IgD-negative memory B cell (primary cell): ENCODE results near the gene UBE2E2. TPM values are rescaled to one million over a fixed set of nuclear protein-coding genes. Genes with fewer than 3 reads are reported as not detected.
"Not testable (repeated sequence)": the region's sequence is repeated elsewhere in the genome, so short reads cannot be mapped to it uniquely, and the experiment has no call there.

Source experiments
- H3K27ac Mint-ChIP-seq, 3 donors: one replicate each; pipeline ENCODE4 v1.8.0; 2020 to 2022; ENCODE audit warnings: mild to moderate bottlenecking in 3 of 3, mixed read lengths in 3 of 3, moderate library complexity in 1 of 3
- H3K27me3 Mint-ChIP-seq: one replicate; pipeline ENCODE4 v1.8.0; 2021; ENCODE audit warnings: mixed read lengths
- H3K36me3 Mint-ChIP-seq: one replicate; pipeline ENCODE4 v1.8.0; 2020; ENCODE audit warnings: mild to moderate bottlenecking, mixed read lengths
- H3K4me1 Mint-ChIP-seq, 3 donors: one replicate each; pipeline ENCODE4 v1.8.0; 2020 to 2022; ENCODE audit warnings: mixed read lengths in 3 of 3, mild to moderate bottlenecking in 1 of 3
- H3K4me3 Mint-ChIP-seq, 4 donors: one replicate each; pipeline ENCODE4 v1.8.0; 2020 to 2022; ENCODE audit warnings: mild to moderate bottlenecking in 4 of 4, mixed read lengths in 4 of 4, moderate library complexity in 3 of 4
- H3K9me3 Mint-ChIP-seq, 3 donors: one replicate each; pipeline ENCODE4 v1.8.0; 2020 to 2021; ENCODE audit warnings: mixed read lengths in 3 of 3, mild to moderate bottlenecking in 1 of 3
- polyA plus RNA-seq: library from polyadenylated mRNA; unstranded; fragments of 300-500 nt; fragmentation: Illumina TruSeq; gene quantifications from one replicate; pipeline ENCODE4 v1.2.3, GENCODE V29; 2021

UBE2E2 gene
- polyA plus RNA-seq, 1 donor from 2014 or later = 59.8 TPM

DNA sequence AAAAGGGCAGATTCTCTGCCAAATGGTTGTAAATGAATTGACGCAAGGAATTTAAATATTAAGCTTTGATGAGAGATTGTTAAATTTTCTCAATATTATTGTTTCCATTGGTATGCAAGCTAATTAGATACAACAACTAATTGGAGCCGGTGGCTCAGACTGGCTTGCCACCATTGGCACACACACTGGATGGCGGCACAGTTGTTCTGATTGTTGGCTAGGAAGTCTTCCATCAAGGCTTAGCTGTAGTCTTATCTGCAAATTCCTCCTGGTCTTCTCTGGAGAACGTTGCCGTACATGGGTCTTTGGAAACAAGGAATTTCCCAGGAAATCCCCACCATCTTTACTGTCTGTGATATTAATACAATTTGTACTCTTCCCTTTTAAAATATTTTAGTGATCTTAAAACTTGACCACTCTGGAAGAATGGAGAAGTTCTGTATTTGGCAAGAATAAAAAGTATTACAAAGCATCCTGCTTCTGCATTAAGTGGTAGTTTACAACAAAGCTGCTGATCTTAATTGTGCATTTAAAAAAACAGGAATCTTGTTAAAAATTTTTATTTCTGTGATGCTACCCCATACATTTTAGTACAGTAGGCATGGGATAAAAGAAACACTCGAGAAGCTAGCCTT is 126.5 kb downstream of the UBE2E2 start:
- Mint-ChIP-seq H3K36me3 (peaks cover 5% of the 10 kb centered on the region), H3K4me3 (no peak overlapping the region), H3K9me3 (peaks cover 0 to 3% (median 0%) of the 10 kb centered on the region in 3 donors), H3K4me1 (peaks cover 14 to 22% (median 14%) of the 10 kb centered on the region in 3 donors), H3K27me3 (no peaks in the 10 kb centered on the region), H3K27ac (no peak overlapping the region)

DNA sequence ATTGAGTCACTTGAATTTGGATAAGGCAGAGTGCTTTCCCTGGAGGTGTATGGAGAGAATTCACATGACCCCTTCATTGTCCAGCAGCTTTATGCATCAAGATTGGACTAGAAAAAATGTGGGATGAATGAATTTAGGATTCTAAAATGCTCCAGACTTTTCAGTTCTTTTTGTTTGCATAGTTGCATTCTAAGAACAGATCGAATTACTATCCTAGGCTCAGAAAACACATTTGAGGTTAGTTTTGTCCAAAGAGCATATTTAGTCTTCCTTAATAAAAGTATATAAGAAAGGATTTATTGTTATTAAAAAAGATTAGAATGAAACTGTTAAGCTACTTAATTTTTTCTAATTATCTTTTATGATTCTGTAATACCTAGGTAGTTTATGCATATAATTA is 127.4 kb downstream of the UBE2E2 start:
- H3K27me3 Mint-ChIP-seq = no peaks in the 10 kb centered on the region
- peaks cover 7 to 12% (median 9%) of the 10 kb centered on the region in 3 donors for H3K4me1 Mint-ChIP-seq
- no peak overlapping the region for H3K27ac Mint-ChIP-seq
- H3K36me3 Mint-ChIP-seq = peaks cover 5% of the 10 kb centered on the region
- peaks cover 0 to 3% (median 0%) of the 10 kb centered on the region in 3 donors for H3K9me3 Mint-ChIP-seq
- no peak overlapping the region for H3K4me3 Mint-ChIP-seq

DNA sequence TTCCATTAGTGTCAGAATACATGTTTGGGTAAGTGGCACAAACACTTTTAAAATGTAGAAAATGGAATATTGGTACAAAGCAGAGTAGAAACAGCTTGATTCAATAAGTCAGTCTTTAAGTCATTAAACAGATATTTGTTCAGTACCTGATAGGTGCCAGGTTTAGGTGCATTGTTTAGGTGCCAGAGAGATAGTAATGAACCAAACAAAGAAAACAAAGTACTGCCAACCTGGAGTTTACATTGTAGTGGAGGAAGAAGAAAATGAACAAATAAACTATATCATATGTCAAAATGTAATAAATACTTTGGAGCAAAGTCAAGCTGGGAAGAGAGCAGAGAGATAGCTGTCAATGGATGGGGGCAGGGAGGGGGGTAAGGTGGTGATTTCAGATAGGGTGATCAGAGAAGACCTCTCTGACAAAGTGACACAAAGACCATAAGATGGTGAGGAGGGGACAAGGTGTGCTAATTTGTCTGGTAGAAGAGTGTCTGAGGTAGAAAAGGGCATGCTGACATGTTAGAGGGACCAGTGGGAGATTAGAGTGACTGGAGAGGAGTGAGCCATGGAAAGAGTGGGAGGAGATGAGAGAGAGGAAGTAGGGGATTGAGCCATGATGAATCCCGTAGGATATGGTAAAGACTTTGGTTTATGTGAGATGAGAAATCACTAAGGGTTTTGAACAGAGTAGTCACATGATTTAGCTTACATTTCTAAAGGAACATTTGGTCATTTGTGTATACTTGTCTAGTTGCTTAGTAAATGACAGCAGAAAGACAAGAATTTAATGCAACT is 128.2 kb downstream of the UBE2E2 start:
- peaks cover 5% of the 10 kb centered on the region for H3K36me3 Mint-ChIP-seq
- no peak overlapping the region for H3K4me3 Mint-ChIP-seq
- H3K4me1 Mint-ChIP-seq = peaks cover 5 to 10% (median 7%) of the 10 kb centered on the region in 3 donors
- peaks cover 0 to 3% (median 0%) of the 10 kb centered on the region in 3 donors for H3K9me3 Mint-ChIP-seq
- H3K27me3 Mint-ChIP-seq = no peaks in the 10 kb centered on the region
- no peak overlapping the region for H3K27ac Mint-ChIP-seq

DNA sequence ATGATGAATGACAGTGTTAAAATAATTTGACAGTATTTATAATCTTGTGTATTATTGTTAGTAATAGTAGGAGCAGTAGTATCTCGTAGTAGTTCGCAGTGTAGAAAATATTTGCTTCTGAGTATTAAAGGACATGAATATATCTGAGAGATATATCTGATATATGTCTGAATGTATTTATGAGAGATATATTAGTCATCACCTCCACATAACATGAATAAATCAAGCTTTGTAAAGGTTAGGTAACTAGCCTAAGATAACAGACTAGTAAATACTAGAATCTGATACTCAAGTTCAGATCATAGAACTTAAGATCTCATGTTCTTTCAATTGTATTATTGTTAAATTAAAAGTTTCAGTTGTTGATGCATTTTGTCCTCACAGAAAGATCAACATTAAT is 130.5 kb downstream of the UBE2E2 start:
- H3K9me3 Mint-ChIP-seq = no peaks in the 10 kb centered on the region
- H3K27me3 Mint-ChIP-seq = no peaks in the 10 kb centered on the region
- H3K4me3 Mint-ChIP-seq = no peak overlapping the region
- H3K36me3 Mint-ChIP-seq = peaks cover 2% of the 10 kb centered on the region
- H3K4me1 Mint-ChIP-seq = peaks cover 3 to 24% (median 8%) of the 10 kb centered on the region in 3 donors
- no peak overlapping the region for H3K27ac Mint-ChIP-seq

DNA sequence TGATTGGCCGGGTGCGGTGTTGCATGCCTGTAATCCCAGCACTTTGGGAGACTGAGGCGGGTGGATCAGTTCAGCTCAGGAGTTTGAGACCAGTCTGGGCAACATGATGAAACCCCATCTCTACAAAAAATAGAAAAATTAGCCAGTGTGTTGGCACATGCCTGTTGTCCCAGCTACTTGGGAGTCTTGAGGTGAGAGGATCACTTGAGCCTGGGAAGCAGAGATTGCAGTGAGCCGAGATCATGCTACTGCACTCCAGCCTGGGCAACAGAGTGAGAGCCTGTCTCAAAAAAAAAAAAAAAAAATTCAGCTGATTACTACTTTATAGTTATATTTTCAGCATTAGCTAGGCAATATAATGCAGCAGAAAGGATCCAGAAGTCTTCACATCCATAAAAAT is 133.7 kb downstream of the UBE2E2 start:
- peaks cover 12 to 35% (median 21%) of the 10 kb centered on the region in 3 donors for H3K4me1 Mint-ChIP-seq
- H3K27me3 Mint-ChIP-seq, H3K27ac Mint-ChIP-seq, H3K9me3 Mint-ChIP-seq, H3K4me3 Mint-ChIP-seq, H3K36me3 Mint-ChIP-seq: not testable (repeated sequence)

DNA sequence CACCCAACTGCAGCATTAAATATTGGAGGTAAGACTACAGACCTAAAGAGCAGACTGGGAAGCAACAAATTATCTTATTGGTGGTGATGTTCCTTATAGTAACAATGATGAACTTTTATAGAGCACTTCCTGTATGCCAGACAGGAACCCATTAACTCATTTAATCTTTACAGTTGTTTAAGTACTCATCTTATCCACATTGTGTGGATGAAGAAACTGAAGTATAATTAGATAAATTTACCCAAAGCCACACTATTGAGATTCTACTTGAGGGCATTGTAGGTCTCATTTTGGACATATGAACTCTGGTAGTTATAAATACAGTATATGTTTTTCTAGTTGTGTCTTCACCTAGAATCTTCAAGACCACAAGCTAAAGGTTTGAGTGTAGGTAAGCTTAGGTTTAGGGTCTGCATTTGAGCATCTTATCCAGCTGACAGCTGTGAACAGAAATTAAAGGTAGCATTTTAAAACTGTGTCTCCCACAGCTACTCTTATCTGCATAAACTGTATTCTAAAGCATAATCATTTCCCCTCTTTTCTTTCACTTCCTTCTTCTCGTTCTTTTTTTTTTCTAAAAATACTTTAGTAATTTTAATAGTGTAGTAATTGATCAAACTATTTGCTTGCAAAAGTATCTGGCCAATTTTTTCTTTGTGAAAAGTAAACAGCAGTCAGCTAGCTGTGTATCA is 138.2 kb downstream of the UBE2E2 start:
- H3K27ac Mint-ChIP-seq = peak overlapping the region in 2 of 3 donors; percentile 13 to 44
- H3K9me3 Mint-ChIP-seq = no peaks in the 10 kb centered on the region
- peaks cover 1% of the 10 kb centered on the region for H3K36me3 Mint-ChIP-seq
- H3K4me3 Mint-ChIP-seq = peak overlapping the region in 3 of 4 donors; percentile 30 to 82 (median 65)
- peaks cover 20 to 47% (median 26%) of the 10 kb centered on the region in 3 donors for H3K4me1 Mint-ChIP-seq
- no peaks in the 10 kb centered on the region for H3K27me3 Mint-ChIP-seq

DNA sequence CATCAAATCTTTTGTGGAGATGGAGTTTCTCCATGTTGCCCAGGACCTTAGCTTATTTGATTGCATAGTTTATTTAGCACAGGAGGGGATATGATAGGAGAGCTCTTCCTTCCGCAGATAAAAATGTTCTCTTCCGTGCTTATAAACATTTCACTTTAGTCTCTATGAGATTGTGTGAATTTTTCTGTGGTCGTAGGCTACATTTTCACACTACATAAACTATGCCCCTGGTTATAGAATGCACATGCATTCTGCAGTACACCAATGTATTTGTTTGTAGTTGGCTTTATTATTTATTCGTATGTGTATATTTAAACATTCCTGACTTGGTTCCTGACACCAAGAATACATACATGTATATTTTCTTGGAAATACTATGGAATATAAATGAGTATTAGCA is 139.2 kb downstream of the UBE2E2 start:
- Mint-ChIP-seq H3K4me3 (no peak overlapping the region), H3K4me1 (peaks cover 20 to 45% (median 27%) of the 10 kb centered on the region in 3 donors), H3K36me3 (peaks cover 1% of the 10 kb centered on the region), H3K9me3 (no peaks in the 10 kb centered on the region), H3K27ac (peak overlapping the region in 1 of 3 donors; percentile 27), H3K27me3 (no peaks in the 10 kb centered on the region)

DNA sequence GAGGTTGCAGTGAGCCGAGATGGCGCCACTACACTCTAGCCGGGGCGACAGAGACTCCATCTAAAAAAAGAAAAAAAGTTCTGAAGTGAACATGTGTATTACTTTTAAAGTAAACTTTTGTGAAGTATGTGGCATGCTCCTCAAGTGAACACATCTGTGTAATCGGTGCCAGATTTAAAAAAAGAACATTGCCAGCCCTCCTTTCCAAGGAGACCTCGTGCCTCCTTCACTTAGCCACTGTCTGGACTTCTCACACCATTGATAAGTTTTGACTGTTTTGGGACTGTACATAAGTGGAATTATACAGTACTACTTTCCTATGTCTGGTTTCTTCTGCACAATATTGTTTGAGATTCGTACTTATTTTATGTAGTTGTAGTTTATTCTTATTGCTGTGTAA is 140.4 kb downstream of the UBE2E2 start:
- no peaks in the 10 kb centered on the region for H3K9me3 Mint-ChIP-seq
- no peaks in the 10 kb centered on the region for H3K27me3 Mint-ChIP-seq
- H3K27ac Mint-ChIP-seq = no peak overlapping the region
- H3K4me3 Mint-ChIP-seq = no peak overlapping the region
- H3K4me1 Mint-ChIP-seq = peaks cover 20 to 33% (median 22%) of the 10 kb centered on the region in 3 donors
- H3K36me3 Mint-ChIP-seq = peaks cover 1% of the 10 kb centered on the region

DNA sequence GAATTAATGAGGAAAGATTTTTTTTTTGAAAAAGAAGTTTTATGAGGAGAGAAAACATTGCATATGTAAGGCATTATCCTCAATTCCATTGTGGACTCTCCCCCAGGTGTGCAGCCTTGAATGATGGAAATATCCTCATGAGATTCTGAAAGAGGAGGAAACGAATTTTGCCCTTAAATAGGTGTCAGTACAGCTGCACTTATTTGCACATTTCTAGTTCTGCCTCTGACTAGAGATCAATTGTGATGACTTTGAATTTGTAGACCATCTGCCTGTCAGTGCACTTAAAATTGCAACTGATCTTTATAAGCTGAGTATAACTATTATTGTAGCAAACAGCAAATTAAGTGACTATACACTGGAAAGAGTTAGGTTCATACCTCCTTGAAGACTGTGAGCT is 141.8 kb downstream of the UBE2E2 start:
- H3K4me3 Mint-ChIP-seq = no peak overlapping the region
- H3K4me1 Mint-ChIP-seq = peaks cover 17 to 27% (median 18%) of the 10 kb centered on the region in 3 donors
- H3K27me3 Mint-ChIP-seq = no peaks in the 10 kb centered on the region

DNA sequence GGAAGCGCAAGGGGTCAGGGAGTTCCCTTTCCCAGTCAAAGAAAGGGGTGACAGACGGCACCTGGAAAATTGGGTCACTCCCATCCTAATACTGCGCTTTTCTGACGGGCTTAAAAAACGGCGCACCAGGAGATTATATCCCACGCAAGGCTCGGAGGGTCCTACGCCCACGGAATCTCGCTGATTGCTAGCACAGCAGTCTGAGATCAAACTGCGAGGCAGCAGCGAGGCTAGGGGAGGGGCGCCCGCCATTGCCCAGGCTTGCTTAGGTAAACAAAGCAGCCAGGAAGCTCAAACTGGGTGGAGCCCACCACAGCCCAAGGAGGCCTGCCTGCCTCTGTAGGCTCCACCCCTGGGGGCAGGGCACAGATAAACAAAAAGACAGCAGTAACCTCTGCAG is 146.3 kb downstream of the UBE2E2 start:
- H3K4me1 Mint-ChIP-seq, H3K4me3 Mint-ChIP-seq, H3K9me3 Mint-ChIP-seq, H3K27ac Mint-ChIP-seq, H3K36me3 Mint-ChIP-seq, H3K27me3 Mint-ChIP-seq: not testable (repeated sequence)

More for the DNA sequence above, 141.8 kb downstream of the UBE2E2 start:
- H3K27ac Mint-ChIP-seq = no peak overlapping the region
- H3K9me3 Mint-ChIP-seq = no peaks in the 10 kb centered on the region
- H3K36me3 Mint-ChIP-seq = peaks cover 1% of the 10 kb centered on the region

DNA sequence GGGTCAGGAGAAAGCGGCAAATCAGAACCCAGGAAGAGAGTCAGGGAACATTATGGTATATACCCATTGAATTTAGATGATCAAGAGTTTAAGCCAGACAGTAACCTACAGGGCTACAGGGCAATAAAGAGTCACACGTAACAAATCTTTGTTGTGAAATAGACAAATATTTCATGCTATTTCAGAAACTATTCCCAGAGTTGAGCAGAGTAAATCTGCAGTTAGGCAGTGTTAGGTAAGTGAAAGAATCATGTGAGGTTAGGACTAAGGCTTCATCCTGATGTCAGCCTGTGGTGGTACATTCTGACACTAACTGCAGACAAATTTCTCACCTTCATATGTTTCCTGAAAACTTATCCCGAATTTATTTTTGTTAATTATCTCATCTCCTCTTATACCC is 153.0 kb downstream of the UBE2E2 start:
- Mint-ChIP-seq H3K36me3 (no peaks in the 10 kb centered on the region), H3K4me1 (peaks cover 0 to 9% (median 4%) of the 10 kb centered on the region in 3 donors), H3K9me3 (no peaks in the 10 kb centered on the region), H3K27me3 (no peaks in the 10 kb centered on the region), H3K4me3 (peak overlapping the region in 1 of 4 donors; percentile 19), H3K27ac (peak overlapping the region in 2 of 3 donors; percentile 76 to 90)

DNA sequence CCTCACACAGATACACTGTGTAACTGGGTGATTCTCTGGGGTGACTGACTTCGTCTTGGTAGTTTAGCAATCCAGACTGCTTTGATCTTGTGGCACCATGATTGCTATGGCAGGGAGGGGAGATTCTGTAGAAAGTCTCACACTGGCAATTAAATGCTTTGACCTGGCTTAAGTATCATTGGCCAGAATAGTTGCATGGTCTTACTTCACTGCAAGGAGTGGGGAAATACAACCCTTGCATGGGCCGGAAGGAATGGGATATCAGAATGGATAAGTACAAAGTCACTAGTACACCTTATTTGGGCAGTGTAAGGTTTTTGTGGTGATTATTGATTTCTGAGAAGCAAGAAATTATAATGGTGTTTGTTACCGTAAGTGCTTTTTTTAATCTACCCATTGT is 153.8 kb downstream of the UBE2E2 start:
- no peaks in the 10 kb centered on the region for H3K36me3 Mint-ChIP-seq
- H3K4me3 Mint-ChIP-seq = no peak overlapping the region
- peaks cover 0 to 9% (median 4%) of the 10 kb centered on the region in 3 donors for H3K4me1 Mint-ChIP-seq
- no peaks in the 10 kb centered on the region for H3K27me3 Mint-ChIP-seq
- H3K9me3 Mint-ChIP-seq = no peaks in the 10 kb centered on the region
- no peak overlapping the region for H3K27ac Mint-ChIP-seq

DNA sequence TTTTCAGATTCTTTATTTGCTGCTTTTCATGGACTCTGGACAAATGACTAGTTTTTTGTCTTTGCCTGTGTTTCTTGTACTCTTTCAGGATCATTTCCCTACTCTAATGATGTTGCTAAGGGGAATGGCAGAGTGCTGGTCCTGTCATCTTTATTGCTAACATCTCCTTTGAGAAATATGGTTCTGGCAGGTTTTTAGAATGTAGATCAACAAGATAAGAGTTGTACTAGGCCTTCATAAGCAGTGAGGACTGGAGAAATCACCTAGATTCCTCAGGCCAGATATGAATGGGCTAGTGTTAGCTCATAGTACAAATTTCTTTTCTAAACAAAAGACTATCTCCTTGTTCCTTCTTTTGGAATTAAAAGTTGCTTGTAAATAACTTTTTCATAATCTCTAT is 156.0 kb downstream of the UBE2E2 start:
- H3K4me1 Mint-ChIP-seq = peaks cover 0 to 9% (median 4%) of the 10 kb centered on the region in 3 donors
- H3K36me3 Mint-ChIP-seq = peaks cover under 1% of the 10 kb centered on the region
- H3K27me3 Mint-ChIP-seq = no peaks in the 10 kb centered on the region
- H3K9me3 Mint-ChIP-seq = peaks cover 5 to 11% (median 5%) of the 10 kb centered on the region in 3 donors
- no peak overlapping the region for H3K4me3 Mint-ChIP-seq
- no peak overlapping the region for H3K27ac Mint-ChIP-seq

DNA sequence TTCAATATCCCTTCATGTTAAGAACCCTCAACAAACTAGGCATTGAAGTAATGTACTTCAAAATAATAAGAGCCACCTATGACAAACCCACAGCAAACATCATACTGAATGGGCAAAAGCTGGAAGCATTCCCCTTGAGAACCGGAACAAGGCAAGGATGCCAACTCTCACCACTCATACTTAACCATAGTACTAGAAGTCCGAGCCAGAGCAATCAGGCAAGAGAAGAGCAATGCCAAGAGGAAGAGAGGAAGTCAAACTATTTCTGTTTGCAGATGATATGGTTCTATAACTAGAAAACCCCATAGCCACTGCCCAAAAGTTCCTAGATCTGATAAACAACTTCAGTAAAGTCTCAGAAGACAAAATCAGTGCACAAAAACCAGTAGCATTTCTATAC is 161.9 kb downstream of the UBE2E2 start:
- H3K27ac Mint-ChIP-seq = no peak overlapping the region
- no peak overlapping the region for H3K4me3 Mint-ChIP-seq
- peaks cover 7 to 23% (median 8%) of the 10 kb centered on the region in 3 donors for H3K9me3 Mint-ChIP-seq
- H3K4me1 Mint-ChIP-seq = peaks cover 7 to 27% (median 9%) of the 10 kb centered on the region in 3 donors
- no peaks in the 10 kb centered on the region for H3K27me3 Mint-ChIP-seq
- H3K36me3 Mint-ChIP-seq = peaks cover 4% of the 10 kb centered on the region

DNA sequence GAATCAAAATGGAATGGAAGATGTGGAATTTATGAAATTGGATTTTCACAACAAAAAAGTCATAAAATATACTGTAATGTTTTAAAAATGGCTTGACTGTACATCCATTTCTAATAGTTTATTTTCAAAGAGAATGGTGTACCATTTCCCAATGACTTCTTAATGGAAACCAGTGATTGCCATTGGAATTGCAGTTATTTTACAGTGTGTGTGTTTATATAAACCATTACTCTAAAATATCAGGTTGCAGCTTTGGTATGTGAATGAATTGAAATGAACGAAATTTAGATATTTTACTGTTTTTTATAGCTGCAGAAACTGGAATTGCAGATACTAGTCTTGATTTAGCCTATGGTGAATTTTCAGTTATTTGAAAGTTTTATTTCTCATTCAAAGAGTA is 165.6 kb downstream of the UBE2E2 start:
- Mint-ChIP-seq H3K27me3 (no peaks in the 10 kb centered on the region), H3K27ac (no peak overlapping the region), H3K9me3 (peaks cover 5 to 16% (median 7%) of the 10 kb centered on the region in 3 donors), H3K4me3 (no peak overlapping the region), H3K36me3 (peaks cover 4% of the 10 kb centered on the region), H3K4me1 (peaks cover 10 to 29% (median 21%) of the 10 kb centered on the region in 3 donors)
